GM21786 (cell line): ENCODE data around the gene CLDN10.
A peak's percentile ranks its signal among the peaks of the same experiment; 100 is the strongest.

Source experiments
- ATAC-seq: cut with Tn5 transposase; IDR thresholded peaks from one replicate; pipeline ENCODE4 v1.9.1; 2021; ENCODE audit not compliant: unreplicated experiment

CLDN10 gene

GRCh38 chr13:95593462-95593861, 40.9 kb downstream of the CLDN10 start:
- ATAC-seq: no peak

- no peak for ATAC-seq
Observed at GRCh38 chr13:95596701-95597100, 44.2 kb downstream of the CLDN10 start.

- no peak for ATAC-seq
Observed at GRCh38 chr13:95601216-95601615, 48.7 kb downstream of the CLDN10 start.

- no peak for ATAC-seq
Observed at GRCh38 chr13:95601906-95602305, 49.4 kb downstream of the CLDN10 start.

GRCh38 chr13:95603887-95604555, 51.5 kb downstream of the CLDN10 start:
- ATAC-seq: no peak

- ATAC-seq: no peak
Observed at GRCh38 chr13:95604556-95604915, 52.0 kb downstream of the CLDN10 start.

GRCh38 chr13:95605448-95606125, 53.1 kb downstream of the CLDN10 start:
- no peak for ATAC-seq

- no peak for ATAC-seq
Observed at GRCh38 chr13:95607366-95607765, 54.8 kb downstream of the CLDN10 start.

- no peak for ATAC-seq
Observed at GRCh38 chr13:95608640-95609323, 56.3 kb downstream of the CLDN10 start.

- ATAC-seq: no peak
Observed at GRCh38 chr13:95614641-95615245, 62.2 kb downstream of the CLDN10 start.

- ATAC-seq: no peak
Observed at GRCh38 chr13:95615539-95615938, 63.0 kb downstream of the CLDN10 start.

GRCh38 chr13:95620030-95620824, 67.7 kb downstream of the CLDN10 start:
- ATAC-seq: no peak

- ATAC-seq: no peak
Observed at GRCh38 chr13:95620825-95621498, 68.4 kb downstream of the CLDN10 start.

GRCh38 chr13:95623141-95623540, 70.6 kb downstream of the CLDN10 start:
- ATAC-seq: no peak

- ATAC-seq: peak; percentile 65
Observed at GRCh38 chr13:95624020-95624419, 71.5 kb downstream of the CLDN10 start.

- ATAC-seq: no peak
Observed at GRCh38 chr13:95626768-95627167, 74.2 kb downstream of the CLDN10 start.

GRCh38 chr13:95627590-95627989, 75.1 kb downstream of the CLDN10 start:
- no peak for ATAC-seq

GRCh38 chr13:95628488-95628887, 76.0 kb downstream of the CLDN10 start:
- ATAC-seq: no peak

GRCh38 chr13:95629071-95629470, 76.6 kb downstream of the CLDN10 start:
- ATAC-seq: no peak
